Inflammatory macrophage treated with lipopolysaccharide for 1 hour (primary cell): ENCODE results near the gene SEMA3F.
A peak's percentile ranks its signal among the peaks of the same experiment; 100 is the strongest.

ENCODE experiments used
- DNase-seq, 2 donors: peaks; one replicate each; pipeline ENCODE4 v3.0.0-alpha.2; 2020 to 2022

Gene SEMA3F

GRCh38 chr3:50171540-50172301, 16.6 kb downstream of the SEMA3F start:
- no peak for DNase-seq

- DNase-seq: no peak
These were observed 17.6 kb downstream of the SEMA3F start for GRCh38 chr3:50172626-50173220.

GRCh38 chr3:50173685-50174516, 18.8 kb downstream of the SEMA3F start:
- peak; percentile 58 to 71 for DNase-seq

GRCh38 chr3:50174517-50174895, 19.4 kb downstream of the SEMA3F start:
- no peak for DNase-seq

GRCh38 chr3:50174947-50175524, 19.9 kb downstream of the SEMA3F start:
- DNase-seq: no peak

GRCh38 chr3:50177346-50177745, 22.2 kb downstream of the SEMA3F start:
- DNase-seq: no peak

- no peak for DNase-seq
These were observed 24.6 kb downstream of the SEMA3F start for GRCh38 chr3:50179710-50180109.

GRCh38 chr3:50181985-50182384, 26.9 kb downstream of the SEMA3F start:
- DNase-seq: no peak

GRCh38 chr3:50182533-50183099, 27.5 kb downstream of the SEMA3F start:
- no peak for DNase-seq

GRCh38 chr3:50183755-50184154, 28.6 kb downstream of the SEMA3F start:
- no peak for DNase-seq

- DNase-seq: no peak
These were observed 29.3 kb downstream of the SEMA3F start for GRCh38 chr3:50184242-50184978.

GRCh38 chr3:50185230-50185629, 30.1 kb downstream of the SEMA3F start:
- no peak for DNase-seq

GRCh38 chr3:50186096-50186495, 31.0 kb downstream of the SEMA3F start:
- no peak for DNase-seq

GRCh38 chr3:50187750-50188149, 32.6 kb downstream of the SEMA3F start:
- DNase-seq: no peak

GRCh38 chr3:50189274-50189673, 34.1 kb downstream of the SEMA3F start:
- peak; percentile 68 to 69 for DNase-seq

GRCh38 chr3:50189989-50190388, 34.9 kb downstream of the SEMA3F start:
- DNase-seq: no peak

GRCh38 chr3:50190936-50191660, 36.0 kb downstream of the SEMA3F start, which contains the start of gene GNAT1:
Gene GNAT1, plus strand, starts transcription at chr3:50191610. Its CDS starts 116 bp downstream, at chr3:50191726.
- peak; percentile 29 to 47 for DNase-seq

- DNase-seq: no peak
These were observed 37.0 kb downstream of the SEMA3F start for GRCh38 chr3:50192124-50192523.

GRCh38 chr3:50192689-50193141, 37.6 kb downstream of the SEMA3F start:
- DNase-seq: peak; percentile 19 to 91

GRCh38 chr3:50193286-50193685, 38.2 kb downstream of the SEMA3F start:
- DNase-seq: no peak

- no peak for DNase-seq
These were observed 38.6 kb downstream of the SEMA3F start for GRCh38 chr3:50193746-50194127.
